ENCODE results near the gene LAMTOR3.

LAMTOR3 gene

DNA sequence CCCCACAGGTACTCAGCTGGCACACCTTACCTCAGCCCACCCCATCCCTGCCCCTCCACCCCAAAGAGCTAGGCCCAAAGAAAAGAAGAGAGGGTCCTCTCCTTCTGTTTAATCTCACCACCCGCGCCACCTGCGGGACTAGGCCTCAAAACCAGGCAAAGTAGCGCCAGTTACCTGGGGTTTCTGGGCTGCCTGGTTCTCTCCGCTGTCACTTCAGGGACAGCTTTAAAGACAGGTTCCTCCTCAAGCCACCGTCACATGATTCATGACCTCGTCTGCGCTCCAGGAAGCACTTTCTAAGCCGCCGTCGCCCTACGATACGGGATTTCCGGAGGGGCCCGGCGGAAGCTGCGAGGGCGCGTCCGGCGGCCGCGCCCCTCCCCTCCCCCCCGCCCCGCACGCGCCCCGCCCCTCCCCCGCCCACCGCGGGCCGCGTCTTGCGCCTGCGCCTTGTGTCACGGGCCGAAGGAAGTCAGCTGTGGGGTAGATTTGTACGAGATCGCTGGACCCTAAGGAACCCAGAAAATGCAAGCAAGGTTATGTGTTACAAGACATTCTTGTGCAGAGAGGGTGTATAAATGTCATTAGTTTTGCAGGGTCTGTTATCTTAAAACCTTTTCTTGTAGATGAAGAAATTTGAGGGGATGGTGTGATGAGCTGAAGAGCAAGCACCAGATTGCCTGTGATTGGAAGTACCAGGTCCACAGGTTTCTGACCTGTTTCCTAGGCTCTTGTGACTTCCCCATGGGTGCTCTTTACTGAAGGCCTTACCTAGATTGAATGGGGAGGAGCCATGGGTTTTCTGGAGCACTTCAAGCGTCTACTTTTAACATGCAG lies at the start of gene LAMTOR3:
Gene LAMTOR3 (minus strand): TSS at position 267 of the 837 bp plus-strand sequence. CDS start 464 bp downstream, outside the sequence.
- DNase-seq: peak; percentile 83

DNA sequence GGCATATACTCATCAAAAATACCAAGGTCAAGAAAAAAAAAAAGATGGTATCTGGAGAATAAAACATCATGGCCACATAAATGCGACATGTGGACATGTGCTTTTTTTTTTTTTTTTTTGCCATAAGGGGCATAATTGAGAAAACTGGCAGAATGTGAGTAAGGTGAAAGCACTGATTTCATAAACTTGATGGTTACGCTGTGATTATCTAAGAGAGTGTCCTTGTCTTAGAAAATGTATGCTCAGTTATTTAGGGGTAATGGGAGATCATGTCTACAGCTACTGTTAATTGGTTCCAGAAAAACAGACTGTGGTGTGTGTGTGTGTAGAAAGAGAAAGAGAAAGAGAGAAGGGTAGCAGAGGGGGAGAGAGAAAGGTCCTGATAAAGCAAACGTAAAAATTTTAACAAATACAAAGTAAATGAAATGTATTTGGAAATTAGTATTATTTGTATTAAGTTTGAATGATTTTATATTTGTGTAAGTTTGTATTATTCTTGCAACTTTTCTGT lies 44.1 kb upstream of the LAMTOR3 start:
- DNase-seq: no peak

GRCh38 chr4:99934891-99935290 lies 40.7 kb upstream of the LAMTOR3 start:
- no peak for DNase-seq

DNA sequence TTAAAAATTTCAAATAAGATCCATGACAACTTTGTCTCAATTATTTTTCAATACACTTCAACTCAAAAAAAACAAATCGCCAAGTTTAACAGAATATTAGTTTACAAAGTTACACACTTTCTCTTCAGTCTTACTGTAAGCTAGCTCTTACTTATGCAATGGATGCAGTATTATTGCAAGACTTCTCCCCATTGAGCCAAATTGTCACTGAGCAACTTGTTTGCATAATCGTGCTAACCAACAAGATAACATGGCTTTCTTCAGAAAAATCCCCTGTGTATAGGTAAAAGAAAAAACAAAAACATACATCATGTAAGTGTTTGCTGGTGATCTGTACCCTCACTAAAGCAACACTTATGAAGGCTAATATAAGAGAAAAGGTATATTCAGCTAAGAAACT lies 33.3 kb upstream of the LAMTOR3 start:
- no peak for DNase-seq

GRCh38 chr4:99921174-99921573 lies 26.9 kb upstream of the LAMTOR3 start:
- DNase-seq: no peak

- no peak for DNase-seq
Measured at GRCh38 chr4:99918656-99919055, 24.4 kb upstream of the LAMTOR3 start.

GRCh38 chr4:99917575-99917974 lies 23.3 kb upstream of the LAMTOR3 start:
- no peak for DNase-seq

DNA sequence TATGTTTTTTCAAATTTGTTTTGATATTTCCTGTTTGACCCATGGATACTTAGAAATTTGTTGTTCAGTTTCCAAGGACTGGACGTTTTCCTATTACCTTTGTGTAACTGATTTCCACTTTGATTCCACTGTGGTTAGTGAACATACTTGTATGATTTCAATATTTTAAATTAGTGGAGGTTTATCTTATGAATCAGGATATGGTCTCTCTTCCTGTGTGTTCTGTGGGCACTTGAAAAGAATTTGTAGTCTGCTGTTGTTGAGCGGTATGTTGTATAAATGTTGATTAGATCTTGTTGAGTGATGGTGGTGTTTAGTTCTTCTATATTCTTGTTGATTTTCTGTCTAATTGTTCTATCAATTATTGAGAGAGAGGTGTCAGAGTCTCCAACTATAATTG lies 21.2 kb upstream of the LAMTOR3 start:
- DNase-seq: no peak

DNA sequence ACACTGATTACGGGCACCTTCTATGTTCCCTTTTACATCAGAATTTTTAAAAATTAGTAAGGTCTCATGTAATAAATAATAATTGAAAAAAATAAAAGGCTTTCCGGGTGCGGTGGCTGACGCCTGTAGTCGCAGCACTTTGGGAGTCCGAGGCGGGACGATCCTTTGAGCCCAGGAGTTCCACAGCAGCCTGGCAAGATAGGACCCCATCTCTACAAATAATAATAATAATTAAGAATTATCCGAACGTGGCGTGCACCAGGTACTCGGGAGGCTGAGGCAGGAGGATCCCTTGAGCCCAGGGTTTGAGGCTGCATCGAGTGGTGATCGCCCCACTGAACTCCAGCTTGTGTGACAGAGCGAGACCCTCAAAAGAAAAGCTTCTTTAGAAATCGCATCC lies 771 bp upstream of the LAMTOR3 start:
- no peak for DNase-seq

DNA sequence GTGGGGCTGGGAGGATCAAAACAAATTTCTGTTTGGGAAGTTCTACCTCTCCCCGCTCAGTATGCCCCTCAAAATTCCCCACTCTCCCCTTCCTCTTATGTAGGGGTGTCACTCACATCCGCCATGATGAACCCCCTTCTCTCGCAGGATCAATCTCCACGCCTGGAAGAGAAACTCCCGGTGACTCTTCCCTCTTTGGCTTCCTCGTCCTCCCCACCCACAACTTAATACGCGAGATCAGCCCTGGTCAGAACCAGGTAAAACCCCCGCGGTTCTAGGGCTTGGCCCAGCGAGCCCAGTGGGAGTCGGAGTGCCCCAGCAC lies 427 bp downstream of the LAMTOR3 start:
- no peak for DNase-seq

DNA sequence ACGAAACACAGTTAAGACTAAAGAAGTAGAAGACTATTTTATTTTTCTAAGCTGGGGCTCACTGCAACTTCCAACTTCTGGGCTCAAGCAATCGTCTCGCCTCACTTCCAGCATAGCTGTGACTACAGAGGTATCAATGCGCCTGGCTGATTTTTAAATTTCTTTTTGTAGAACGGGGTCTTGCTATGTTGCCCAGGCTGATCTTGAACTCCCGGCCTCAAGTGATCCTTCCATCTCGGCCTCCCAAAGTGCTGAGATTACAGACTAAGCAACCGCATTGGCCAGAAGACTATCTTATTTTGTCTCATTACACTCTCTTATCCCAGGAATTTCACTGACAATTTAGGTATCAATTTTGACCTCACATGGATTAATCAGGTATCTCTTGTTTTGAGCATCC lies 1.2 kb downstream of the LAMTOR3 start:
- DNase-seq: no peak

DNA sequence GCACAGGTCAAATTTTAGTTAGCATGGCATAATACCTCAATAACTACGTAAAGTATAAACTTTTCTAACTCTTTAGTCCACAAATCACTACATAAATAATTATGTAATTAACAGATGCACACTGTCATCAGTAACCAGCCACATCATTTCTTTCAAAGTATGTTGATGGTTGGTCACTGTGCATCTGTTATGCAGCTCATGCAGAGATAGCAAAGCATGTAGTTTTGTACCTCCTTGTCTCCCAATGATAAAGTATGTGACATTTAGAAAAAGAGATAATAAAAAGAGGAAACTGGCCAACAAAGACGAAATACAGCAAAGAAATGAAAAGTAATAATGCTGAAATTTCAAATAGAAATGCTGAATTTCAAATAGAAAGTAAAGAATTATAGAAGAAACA lies 2.9 kb downstream of the LAMTOR3 start:
- no peak for DNase-seq

DNA sequence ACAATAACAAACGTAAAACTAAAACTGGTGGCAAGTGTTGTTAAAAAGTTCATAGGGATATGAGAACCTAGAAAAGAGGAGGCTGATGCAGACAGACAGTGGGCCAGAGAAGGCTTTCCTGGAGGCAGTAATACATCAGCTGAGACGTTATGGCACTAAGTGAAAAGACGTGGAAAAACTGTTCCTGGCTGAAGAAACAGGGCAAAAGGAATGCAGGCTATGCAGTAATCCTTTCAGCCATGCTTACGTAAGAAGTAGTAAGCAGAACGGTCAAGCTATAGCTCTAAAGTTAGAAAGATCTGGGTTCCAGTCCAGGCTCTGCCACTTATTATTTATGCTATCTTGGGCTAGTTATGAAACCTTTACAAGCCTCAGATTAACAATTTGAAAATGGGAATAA lies 6.4 kb downstream of the LAMTOR3 start:
- DNase-seq: no peak

- DNase-seq: no peak
Measured at GRCh38 chr4:99886146-99886545, 8.1 kb downstream of the LAMTOR3 start.

DNA sequence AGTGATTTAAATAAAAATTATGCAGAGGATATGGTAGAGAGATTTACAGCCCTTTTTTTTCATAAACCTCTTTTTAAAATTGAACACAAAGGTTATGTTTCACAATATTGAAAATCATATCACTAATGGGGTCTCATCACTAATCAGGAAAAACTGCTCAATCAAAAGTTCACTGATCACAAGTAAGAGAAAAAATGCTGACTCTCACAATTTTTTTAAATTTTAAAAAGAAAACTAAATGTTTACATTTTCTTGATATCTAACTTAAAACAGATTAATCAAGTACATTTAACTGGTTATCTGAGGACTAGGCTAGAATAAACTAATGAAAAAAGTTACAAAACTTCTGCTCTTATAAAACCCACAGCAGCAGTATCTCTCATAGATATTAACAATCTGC lies 8.5 kb downstream of the LAMTOR3 start:
- no peak for DNase-seq

DNA sequence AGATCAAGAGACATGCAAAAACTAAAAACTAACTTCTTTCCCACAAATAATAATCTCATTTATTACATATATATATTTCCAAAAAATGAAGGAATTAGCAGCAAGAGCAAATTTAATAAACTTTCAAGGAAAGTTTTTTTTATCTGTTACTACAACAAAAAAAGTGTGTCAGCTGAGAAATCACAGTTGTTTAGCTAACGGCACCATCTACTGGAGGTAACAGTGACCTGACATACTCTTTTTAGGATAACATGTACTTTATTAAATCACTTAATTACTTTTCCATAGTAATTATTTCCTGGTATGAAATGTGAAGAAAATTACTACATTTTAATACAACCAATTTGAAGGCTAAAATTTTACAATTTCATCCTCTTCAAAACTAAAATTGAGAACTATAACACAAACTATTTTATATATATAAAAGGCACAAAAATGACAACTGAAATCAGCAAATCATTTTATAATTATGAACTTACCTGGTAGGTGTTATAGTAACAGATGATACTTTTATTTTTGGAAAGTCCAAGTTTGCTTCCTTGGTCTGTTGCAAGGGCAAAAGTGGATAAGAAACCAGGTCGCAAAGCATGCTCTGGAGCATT lies 9.1 kb downstream of the LAMTOR3 start:
- peak; percentile 25 for DNase-seq

DNA sequence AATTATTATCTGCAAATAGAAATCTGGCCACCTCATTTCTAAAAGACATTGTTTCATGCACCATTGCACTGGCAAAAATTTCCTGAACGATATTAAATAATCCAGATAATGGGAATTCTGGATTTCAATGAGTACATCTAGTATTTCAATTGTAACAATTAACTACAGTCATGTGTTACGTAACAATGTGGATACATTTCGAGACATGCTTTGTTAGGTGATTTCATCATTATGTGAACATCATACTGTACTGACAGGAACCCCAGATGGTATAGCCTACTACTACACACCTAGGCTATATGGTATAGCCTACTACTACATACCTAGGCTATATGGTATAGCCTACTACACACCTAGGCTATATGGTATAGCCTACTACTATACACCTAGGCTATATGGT lies 14.8 kb downstream of the LAMTOR3 start:
- DNase-seq: no peak

DNA sequence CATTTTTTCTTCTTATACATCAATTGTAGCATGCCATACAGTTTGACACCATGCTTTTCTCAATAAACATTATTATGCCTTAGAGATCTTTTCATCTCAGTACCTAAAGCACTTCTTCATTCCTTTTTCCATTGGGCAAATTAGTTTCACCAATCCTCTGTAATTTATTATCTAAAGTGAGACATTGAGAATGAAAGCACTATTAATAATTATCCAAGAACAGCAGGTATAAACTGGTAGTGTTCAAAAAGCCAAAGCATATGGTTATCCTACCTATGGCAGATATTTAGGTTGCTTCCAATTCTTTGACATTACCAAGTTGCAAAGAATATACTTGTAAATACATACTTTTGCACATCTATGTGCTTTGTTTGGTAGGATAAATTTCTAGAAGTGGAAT lies 15.6 kb downstream of the LAMTOR3 start:
- no peak for DNase-seq

DNA sequence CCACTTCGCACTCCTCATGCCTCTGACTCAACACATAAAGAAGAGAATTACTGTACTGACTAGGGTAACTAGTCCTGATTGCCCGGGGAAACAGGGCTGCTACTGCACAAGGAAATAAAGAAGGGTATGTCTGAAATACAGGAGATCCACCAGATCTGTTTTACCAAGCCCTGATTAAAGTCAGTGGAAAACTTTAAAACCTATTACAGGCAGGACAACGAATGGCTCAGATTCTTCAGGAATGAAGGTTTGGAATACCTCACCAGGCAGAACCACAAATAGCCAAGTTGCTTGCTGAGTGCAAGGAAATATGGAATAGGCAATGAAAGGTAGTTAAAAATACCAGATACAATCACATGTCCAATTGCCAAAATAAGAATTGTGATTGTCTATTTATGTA lies 17.3 kb downstream of the LAMTOR3 start:
- no peak for DNase-seq

DNA sequence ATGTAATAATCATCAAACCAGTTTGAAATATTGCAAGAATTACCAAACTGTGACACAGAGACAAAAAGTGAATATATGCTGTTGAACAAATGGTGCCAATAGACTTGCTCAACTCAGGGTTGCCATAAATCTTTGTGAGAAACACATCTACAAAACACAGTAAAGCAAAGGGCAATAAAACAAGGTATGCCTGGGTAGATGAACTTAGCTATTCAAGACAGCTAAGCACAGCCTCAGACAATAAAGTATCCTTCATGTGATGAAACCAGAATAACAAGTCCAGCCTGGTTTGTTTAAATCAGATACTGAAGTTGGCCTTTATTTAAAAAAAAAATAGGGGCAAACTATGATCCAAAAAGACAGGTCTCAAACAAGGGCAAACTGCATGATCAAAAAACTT lies 19.2 kb downstream of the LAMTOR3 start:
- DNase-seq: no peak

DNA sequence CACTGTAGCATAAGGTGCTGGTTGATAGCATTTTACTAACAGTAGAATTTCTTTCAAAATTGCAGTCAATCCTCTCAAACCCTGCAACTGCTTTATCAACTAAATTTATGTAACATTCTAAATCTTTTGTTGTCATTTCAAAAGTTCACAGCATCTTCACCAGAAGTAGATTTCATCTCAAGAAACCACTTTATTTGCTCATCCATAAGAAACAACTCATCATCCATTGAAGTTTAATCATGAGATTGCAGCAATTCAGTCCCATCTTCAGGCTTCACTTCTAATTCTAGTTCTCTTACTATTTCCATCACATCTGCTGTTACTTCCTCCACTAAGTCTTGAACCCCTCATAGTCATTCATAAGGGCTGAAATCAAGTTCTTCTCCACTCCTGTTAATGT lies 21.7 kb downstream of the LAMTOR3 start:
- no peak for DNase-seq

DNA sequence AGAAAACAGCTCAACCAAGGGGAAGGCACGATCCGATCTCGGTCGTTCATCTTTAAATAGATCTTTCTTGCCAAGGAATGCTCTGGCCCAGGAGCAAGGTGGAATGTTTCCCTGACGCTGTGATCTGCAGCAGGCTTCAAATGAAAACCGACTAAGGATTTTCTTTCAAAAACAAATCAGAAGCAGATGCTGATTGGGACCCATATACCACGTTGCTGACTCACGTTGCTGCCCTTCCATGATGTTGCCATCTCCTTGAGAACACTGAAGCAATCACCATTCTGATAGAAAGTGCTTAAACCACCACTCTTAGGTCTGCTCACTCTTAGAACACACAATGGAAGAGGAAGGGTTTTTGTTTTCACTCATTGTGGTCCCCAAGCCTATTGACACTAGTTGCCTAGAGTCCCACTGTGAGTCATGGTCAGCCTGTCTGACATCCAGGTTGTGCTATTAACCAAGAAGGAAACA lies 26.1 kb downstream of the LAMTOR3 start:
- DNase-seq: no peak

- DNase-seq: no peak
Measured at GRCh38 chr4:99863804-99864203, 30.4 kb downstream of the LAMTOR3 start.

DNA sequence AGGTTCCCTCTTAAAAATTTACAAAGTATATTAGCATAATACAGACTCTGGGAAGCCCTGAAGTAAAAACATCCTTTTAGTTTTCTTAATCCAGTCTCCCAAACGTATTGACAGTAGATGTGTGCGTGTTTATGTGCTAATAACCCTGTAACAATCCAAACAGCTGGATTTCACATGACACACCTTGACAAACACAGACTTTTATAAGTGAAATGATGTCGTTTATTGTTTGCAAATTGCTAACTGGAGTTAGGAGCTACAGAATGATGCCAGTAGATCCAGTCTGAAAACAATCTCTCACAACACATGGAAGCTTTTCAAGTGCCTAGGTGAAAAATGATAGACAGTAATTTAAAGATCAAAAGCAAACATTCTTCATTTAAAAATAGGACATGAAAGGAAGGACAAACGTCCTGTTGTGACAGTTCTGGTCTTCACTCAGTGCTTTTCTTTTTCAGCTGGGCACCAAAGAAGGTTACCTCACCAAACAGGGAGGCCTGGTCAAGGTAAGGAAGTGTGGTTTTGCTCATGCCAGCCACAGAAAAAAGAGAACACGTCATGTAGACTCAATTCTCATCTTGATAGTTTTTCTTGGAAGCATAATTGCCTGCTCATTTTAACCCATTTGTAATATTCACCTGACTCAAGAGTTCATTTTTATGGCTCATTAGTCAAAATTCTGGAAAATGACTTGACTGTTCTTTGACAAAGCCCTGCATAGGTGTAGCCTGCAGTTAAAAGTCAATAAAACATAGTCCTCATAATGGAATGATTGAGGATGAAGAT lies 32.9 kb downstream of the LAMTOR3 start:
- no peak for DNase-seq
